GM10248 (cell line): ENCODE measurements around the gene TYROBP.
"Not testable (repeated sequence)": the region's sequence is repeated elsewhere in the genome, so short reads cannot be mapped to it uniquely, and the experiment has no call there.

Experiments
- CTCF ChIA-PET: fragments of 300-600 bp; sonication (Branson Sonifier 250); formaldehyde crosslinking; extraction: SDS; loops from one replicate; lab custom pipeline; 2021; ENCODE audit warnings: antibody characterized with exemption; lab: Yijun Ruan, JAX
- POLR2A ChIA-PET: fragments of 350-650 bp; sonication (Branson Sonifier 250); formaldehyde crosslinking; extraction: SDS; loops from one replicate; lab custom pipeline; 2020; ENCODE audit warnings: antibody characterized with exemption; lab: Yijun Ruan, JAX
- DNase-seq: peaks from one replicate; pipeline ENCODE4 v3.0.0; 2012; ENCODE audit errors: extremely low spot score
- CTCF ChIP-seq: IDR thresholded peaks from 2 replicates; pipeline ENCODE4 v1.5.1; 2012; ENCODE audit warnings: mild to moderate bottlenecking, low read depth; ENCODE audit errors: extremely low read depth, missing control alignments, control extremely low read depth

Gene TYROBP

DNA sequence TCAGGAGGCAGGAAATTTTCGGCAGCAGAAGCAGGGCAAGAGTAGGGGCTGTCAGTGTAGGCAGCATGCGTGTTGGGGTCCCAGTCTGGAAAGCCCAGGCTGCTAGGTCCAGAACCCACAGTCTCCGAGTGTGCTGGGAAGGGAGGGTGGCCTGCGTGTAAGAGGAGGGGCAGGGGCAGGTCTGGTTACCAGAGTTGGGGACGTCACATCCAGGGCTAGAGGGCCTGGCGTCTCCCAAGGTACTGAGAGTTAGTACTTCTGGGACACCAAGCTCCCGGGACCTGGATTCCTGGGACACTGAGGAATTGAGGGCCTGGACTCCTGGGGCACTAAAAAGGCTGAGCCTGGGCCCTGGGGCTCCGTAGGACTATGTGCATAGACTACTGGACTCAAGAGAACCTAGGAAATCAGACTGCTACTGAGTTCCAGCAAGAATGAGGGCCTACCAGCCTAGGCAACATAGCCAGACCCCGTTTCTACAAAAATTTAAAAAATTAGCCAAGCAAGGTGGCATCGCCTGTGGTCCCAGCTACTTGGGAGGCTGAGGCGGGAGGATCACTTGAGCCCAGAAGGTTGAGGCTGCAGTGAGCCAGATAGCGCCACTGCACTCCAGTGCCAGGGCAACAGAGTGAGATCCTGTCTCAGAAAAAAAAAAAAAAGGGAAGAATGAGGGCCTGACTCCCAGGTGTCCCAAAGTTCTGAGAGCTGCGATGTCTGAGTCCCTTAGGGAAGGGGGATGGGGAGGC is 10.2 kb downstream of the TYROBP start:
- ChIA-PET POLR2A (interaction anchor here (0.7 kb wide), 2 partner anchors 16 to 108 kb away, joined by 4 read pairs; no protein-coding TSS in a partner anchor), CTCF (interaction anchor here (2.4 to 6.2 kb wide), 2 partner anchors 16 to 34 kb away, joined by 8 to 27 read pairs; no protein-coding TSS in a partner anchor)
- no peak for DNase-seq
- no peak for TF ChIP-seq CTCF

DNA sequence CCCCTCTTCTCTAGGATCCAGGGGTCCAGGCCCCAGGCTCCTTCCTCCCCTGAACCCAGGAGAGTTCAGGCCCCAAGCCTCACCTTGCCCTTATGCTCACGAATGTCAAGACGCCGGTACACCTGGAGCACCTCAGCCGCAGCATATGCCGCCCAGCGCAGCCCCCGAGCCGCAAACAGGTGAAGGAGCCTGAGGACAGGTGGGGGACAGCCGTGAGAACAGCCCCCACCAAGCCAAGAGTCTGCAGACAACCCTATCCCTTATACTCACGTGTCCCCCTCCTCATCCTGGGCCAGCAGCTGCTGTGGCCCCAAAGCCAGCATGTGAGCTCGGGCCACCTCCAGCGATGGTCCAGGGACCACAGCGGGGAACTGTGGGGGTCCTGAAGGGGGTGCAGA is 11.5 kb downstream of the TYROBP start:
- no peak for DNase-seq
- ChIA-PET CTCF (interaction anchor here (2.4 to 6.2 kb wide), 2 partner anchors 15 to 35 kb away, joined by 8 to 27 read pairs; no protein-coding TSS in a partner anchor), POLR2A (no interaction called here)
- TF ChIP-seq CTCF = no peak

GRCh38 chr19:35895911-35896642 is 12.0 kb downstream of the TYROBP start:
- CTCF ChIA-PET = interaction anchor here (2.4 to 6.2 kb wide), 2 partner anchors 14 to 35 kb away, joined by 8 to 27 read pairs; no protein-coding TSS in a partner anchor
- no peak for TF ChIP-seq CTCF

DNA sequence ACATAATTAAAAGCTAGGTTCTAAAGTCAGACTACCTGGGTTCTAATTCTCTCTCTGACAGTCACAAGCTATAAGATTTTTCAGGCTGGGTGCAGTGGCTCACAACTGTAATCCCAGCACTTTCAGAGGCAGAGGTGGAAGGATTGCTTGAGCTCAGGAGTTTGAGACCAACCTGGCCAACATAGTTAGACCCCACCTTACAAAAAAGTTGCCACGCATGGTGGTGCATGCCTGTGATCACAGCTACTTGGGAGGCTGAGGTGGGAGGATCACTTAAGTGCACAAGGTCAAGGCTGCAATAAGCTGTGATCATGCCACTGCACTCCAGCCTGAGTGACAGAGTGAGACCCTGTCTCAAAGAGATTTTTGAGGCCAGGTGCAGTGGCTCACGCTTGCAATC is 13.8 kb downstream of the TYROBP start:
- POLR2A ChIA-PET = no interaction called here
- no peak for TF ChIP-seq CTCF
- CTCF ChIA-PET = interaction anchor here (1.0 to 6.4 kb wide), 4 partner anchors 9 to 37 kb away, joined by 3 to 45 read pairs (median 15); no protein-coding TSS in a partner anchor
- no peak for DNase-seq

More at GRCh38 chr19:35895911-35896642, 12.0 kb downstream of the TYROBP start:
- no peak for DNase-seq
- POLR2A ChIA-PET = no interaction called here

- POLR2A ChIA-PET, DNase-seq: not testable (repeated sequence)
- CTCF ChIA-PET = interaction anchor here (1.9 to 6.4 kb wide), 2 partner anchors 10 to 39 kb away, joined by 7 to 45 read pairs; no protein-coding TSS in a partner anchor
Measured at GRCh38 chr19:35891819-35892218, 16.3 kb downstream of the TYROBP start.

DNA sequence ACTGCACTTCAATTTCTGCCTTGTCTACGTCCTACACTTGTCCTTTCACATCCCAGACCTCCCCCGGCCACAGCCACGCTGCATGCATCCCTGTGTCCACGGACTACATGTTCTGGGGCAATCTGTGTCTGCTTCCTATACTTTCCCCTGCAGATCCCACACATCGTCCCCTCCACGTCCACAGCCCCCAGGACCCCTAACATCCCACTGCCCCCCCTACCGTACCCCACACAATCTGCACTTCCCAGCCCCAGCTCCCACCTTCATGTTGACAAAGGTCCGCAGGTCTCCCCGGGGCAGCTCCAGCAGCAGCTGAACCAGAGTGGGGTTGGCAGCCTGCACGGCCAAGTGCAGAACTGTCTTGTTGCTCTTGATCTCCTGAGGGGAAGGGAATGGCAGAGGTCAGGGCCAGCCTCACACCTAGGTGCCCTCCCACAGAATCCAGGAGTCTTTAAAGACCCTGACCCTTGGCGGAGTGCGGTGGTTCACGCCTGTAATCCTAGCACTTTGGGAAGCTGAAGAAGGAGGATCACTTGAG is 17.9 kb downstream of the TYROBP start:
- POLR2A ChIA-PET = no interaction called here
- CTCF ChIA-PET = interaction anchor here (1.9 to 6.4 kb wide), 2 partner anchors 9 to 41 kb away, joined by 7 to 45 read pairs; no protein-coding TSS in a partner anchor
- no peak for DNase-seq
- TF ChIP-seq CTCF = no peak
